Cardiac muscle cell (in vitro differentiated cells and primary cell): Measurements from ENCODE around the gene LBH. TPM values are rescaled to one million over a fixed set of nuclear protein-coding genes. Genes with fewer than 3 reads are reported as not detected.

Experiments
- DNase-seq, 2 donors: peaks; one replicate each; pipeline versions ENCODE4 v3.0.0 to v3.0.0-alpha.2; 2010 to 2017; ENCODE audit warnings: low read depth in 1 of 2, low spot score in 1 of 2
- H3K27ac ChIP-seq: fragments of 200-600 bp; sonication (generic); 2 replicates; pipeline ENCODE4 v1.5.1; 2016
- H3K27me3 ChIP-seq: fragments of 200-600 bp; sonication (generic); 2 replicates; pipeline ENCODE4 v1.6.0; 2016; ENCODE audit warnings: control low read depth
- H3K36me3 ChIP-seq: fragments of 200-600 bp; sonication (generic); 2 replicates; pipeline ENCODE4 v1.5.1; 2016; ENCODE audit warnings: control low read depth
- H3K4me1 ChIP-seq: fragments of 200-600 bp; sonication (generic); 2 replicates; pipeline ENCODE4 v1.8.1; 2017; ENCODE audit warnings: low read depth, mild to moderate bottlenecking, mixed run types
- H3K4me3 ChIP-seq: fragments of 200-600 bp; sonication (generic); 2 replicates; pipeline ENCODE4 v1.5.1; 2016; ENCODE audit warnings: mild to moderate bottlenecking
- H3K9me3 ChIP-seq: fragments of 200-600 bp; sonication (generic); 2 replicates; pipeline ENCODE4 v1.5.1; 2017; ENCODE audit warnings: low read depth, mild to moderate bottlenecking, control low read depth
- CTCF ChIP-seq: IDR thresholded peaks from 2 replicates; pipeline ENCODE4 v1.5.1; 2012; ENCODE audit warnings: low read depth, mild to moderate bottlenecking, low read length
- polyA plus RNA-seq: library from polyadenylated mRNA; unstranded; fragments of >200 nt; fragmentation: Nextera tagmentation; extraction: Ambion mirVana; gene quantifications from 2 replicates; pipeline ENCODE4 v1.2.1, GENCODE V29; 2016
- total RNA-seq: library from RNA; depleted of rRNA; stranded (reverse); fragments of >200 nt; gene quantifications from 2 replicates; pipeline ENCODE4 v1.2.3, GENCODE V29; 2016

Gene LBH
- total and polyA plus RNA-seq, 2 experiments from 2014 or later: 632 to 1,389 TPM

- no peak overlapping the region for H3K4me3 ChIP-seq
- no peak for DNase-seq
- H3K36me3 ChIP-seq: no peaks in the 10 kb centered on the region
- H3K4me1 ChIP-seq: peaks cover 4% of the 10 kb centered on the region
- no peak overlapping the region for H3K27ac ChIP-seq
- no peaks in the 10 kb centered on the region for H3K9me3 ChIP-seq
- H3K27me3 ChIP-seq: no peaks in the 10 kb centered on the region
- TF ChIP-seq CTCF: no peak
Measured at GRCh38 chr2:30282721-30283120, 51.4 kb downstream of the LBH start.

DNA sequence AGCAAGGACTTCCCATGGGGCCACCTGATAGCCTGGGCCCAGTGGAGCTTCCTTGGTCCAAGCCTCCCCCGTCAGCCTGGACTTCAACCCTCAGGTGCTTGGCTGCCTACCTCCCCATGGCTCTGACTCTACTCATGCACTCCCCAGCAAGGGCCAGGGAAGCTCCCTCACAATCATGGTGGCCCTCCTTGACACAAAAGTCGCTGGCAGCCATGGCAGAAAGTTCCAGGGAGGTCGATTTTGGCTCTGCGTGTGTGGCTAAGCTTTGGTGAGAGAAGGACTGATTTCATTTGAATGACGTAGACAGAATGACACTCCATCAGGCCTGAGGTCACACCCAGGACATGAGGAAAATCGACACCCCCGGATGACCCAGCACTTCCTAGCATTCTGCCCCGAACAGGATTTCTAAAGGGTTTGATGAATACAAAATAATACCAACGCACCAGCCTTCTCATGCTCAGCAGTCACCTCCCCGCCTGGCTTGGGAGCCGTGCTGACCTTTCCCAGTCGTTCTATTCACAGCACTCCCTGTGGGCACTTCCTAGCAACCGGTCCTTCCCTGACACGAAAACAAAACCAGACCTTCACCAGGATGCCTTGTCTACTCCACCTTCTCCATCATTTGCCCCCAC is 52.7 kb downstream of the LBH start:
- H3K36me3 ChIP-seq: no peaks in the 10 kb centered on the region
- DNase-seq: no peak
- no peak overlapping the region for H3K27ac ChIP-seq
- H3K27me3 ChIP-seq: no peaks in the 10 kb centered on the region
- no peak overlapping the region for H3K4me3 ChIP-seq
- H3K4me1 ChIP-seq: peaks cover 13% of the 10 kb centered on the region
- no peak for TF ChIP-seq CTCF
- H3K9me3 ChIP-seq: no peaks in the 10 kb centered on the region

DNA sequence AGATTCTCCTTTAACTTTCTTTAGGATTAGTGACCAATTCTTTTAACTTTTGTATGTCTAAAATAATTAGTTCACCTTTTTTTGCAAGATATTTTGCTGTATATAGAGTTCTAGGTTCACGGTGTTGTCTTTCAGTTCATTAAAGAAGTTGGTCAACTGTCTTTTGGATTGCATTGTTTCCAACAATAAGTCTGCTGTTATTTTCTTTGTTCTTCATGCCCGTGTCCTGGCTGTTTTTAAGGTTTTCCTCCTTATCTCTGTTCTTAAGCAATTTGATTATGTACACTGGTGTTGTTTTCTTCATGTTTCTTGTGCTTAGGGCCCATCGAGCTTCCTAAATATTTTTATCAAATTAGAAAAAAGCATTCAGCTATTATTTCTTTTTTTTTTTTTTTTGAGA is 54.4 kb downstream of the LBH start:
- no peak overlapping the region for H3K4me3 ChIP-seq
- H3K36me3 ChIP-seq: no peaks in the 10 kb centered on the region
- H3K9me3 ChIP-seq: no peaks in the 10 kb centered on the region
- no peak overlapping the region for H3K27ac ChIP-seq
- DNase-seq: no peak
- H3K4me1 ChIP-seq: peaks cover 13% of the 10 kb centered on the region
- no peaks in the 10 kb centered on the region for H3K27me3 ChIP-seq
- TF ChIP-seq CTCF: no peak

DNA sequence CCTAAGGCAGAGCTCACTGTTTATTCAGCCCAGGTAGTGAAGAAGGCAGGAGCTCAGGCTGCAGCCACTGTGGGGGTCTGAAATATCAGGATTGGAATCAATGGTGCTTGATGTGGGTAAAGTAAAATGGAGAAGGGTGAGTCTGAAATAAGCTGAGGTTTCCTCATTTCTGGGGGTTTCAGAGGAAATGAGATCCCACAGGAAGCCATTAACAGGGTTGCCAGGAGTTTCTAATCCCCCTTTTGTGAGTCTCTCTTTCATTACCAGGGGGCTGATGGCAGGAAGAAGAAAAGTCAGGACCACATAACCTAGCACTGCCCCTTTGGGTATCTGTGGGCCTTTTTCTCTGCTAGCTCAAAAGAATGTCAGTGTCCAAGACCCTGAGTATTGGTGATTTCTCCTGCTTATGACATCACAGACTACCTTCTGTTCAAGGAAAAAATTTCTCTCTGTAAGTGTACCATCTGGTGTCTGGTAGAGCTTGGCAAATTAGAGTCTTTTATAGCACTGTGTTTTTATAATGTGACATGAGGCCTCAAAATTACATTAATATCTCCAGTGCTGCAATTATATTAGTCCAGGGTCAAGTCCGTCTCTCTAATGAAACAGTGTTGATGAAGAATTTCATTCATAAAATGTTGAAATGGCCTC is 56.0 kb downstream of the LBH start:
- Histone ChIP-seq H3K4me1 (peaks cover 13% of the 10 kb centered on the region), H3K4me3 (no peak overlapping the region), H3K27me3 (no peaks in the 10 kb centered on the region), H3K36me3 (no peaks in the 10 kb centered on the region), H3K27ac (no peak overlapping the region), H3K9me3 (no peaks in the 10 kb centered on the region)
- TF ChIP-seq CTCF: no peak
- DNase-seq: no peak

DNA sequence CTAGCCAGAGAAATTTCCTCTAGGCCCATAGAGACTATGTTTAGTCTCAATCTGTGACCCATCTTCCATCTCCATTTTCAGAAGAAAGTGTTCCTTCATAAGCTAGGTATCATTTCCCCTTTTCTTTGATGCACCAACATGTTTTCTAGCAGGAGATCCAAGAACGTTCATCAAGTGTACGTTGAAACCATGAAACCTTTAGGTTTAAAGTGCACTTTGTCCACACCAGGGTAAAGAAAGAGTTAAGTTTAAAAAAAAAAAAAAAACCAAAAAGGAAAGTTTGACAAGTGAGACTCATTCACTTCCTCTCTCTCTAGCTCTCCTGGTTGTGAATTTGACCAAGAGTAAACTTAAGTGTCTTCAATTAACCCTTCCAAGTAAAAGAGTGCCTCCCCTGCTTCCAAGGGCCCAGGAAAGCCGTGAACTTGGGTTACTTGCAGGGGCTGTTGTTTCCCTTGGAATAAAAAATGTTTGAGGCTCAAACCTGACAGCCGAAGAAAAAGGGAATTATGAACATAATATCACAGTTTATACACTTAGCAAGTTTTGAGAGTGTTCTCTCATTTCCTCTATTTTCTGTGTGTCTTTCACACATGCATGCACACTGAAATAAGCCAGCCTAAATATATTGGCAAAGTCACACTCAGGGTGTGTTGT is 56.7 kb downstream of the LBH start:
- TF ChIP-seq CTCF: no peak
- no peak for DNase-seq
- Histone ChIP-seq H3K27me3 (no peaks in the 10 kb centered on the region), H3K4me3 (no peak overlapping the region), H3K9me3 (no peaks in the 10 kb centered on the region), H3K36me3 (no peaks in the 10 kb centered on the region), H3K27ac (no peak overlapping the region), H3K4me1 (peaks cover 13% of the 10 kb centered on the region)
